ENCODE data around the gene ANKRD28. TPM values are rescaled to one million over a fixed set of nuclear protein-coding genes. Genes with fewer than 3 reads are reported as not detected.

ANKRD28 gene
- total and polyA plus RNA-seq, 2 of the 8 experiments (the other 6 are each of a cell fraction or from before 2014, with no cell fraction given): 39.1 to 61.7 TPM

DNA sequence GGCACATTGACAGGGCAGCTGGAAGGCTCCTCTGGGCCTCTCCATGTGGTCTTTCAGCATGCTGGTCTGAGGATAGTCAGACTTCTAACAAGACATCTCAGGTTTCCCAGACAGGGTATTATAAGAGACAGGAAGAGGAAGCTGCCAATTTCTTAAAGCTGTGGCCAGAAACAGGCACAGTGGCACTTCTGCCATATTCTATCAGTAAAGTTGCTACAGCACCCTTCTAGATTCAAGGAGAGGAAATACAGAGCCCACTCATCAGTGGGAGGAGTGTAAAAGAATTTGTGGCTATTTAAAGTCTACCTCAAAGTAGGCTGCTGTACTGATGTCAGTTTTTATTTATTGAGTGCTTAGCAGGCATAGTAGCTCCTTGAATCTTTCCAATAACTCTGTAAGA is 140.8 kb downstream of the ANKRD28 start:
- Histone ChIP-seq H2BK120ac (replicated peaks; ENCODE audit: low read depth, low read length) (no peak overlapping the region), H3K36me3 (ENCODE audit: control insufficient read depth in 2 of 4, insufficient read depth in 4 of 4, low read length in 3 of 4) (no peaks in the 10 kb centered on the region), H3K79me2 (ENCODE audit: control insufficient read depth in 1 of 2, insufficient read depth in 2 of 2, low read length in 2 of 2) (no peaks in the 10 kb centered on the region), H3K4ac (replicated peaks; ENCODE audit: insufficient read length, low read depth, low read length) (no peak overlapping the region), H3K56ac (replicated peaks; ENCODE audit: insufficient read length, low read depth, low read length) (no peak overlapping the region), H3K27ac (ENCODE audit: low read depth, low read length) (no peak overlapping the region), H3K79me1 (ENCODE audit: low read depth, low read length) (no peaks in the 10 kb centered on the region), H2BK20ac (ENCODE audit: low read length) (0 out of 2 replicates have a peak overlapping the region, but pooled peaks have one; percentile 28), H3K14ac (ENCODE audit: insufficient read length) (no peak overlapping the region), H4K5ac (ENCODE audit: insufficient read length, low read depth, low read length) (no peak overlapping the region), H3K4me3 (ENCODE audit: extremely low read depth in 1 of 4, insufficient read depth in 2 of 4, low read depth in 3 of 4, low read length in 4 of 4) (no peak overlapping the region), H3K4me2 (ENCODE audit: insufficient read depth in 1 of 2, low read depth in 2 of 2, low read length in 2 of 2) (no peak overlapping the region), H3K27me3 (replicated peaks in 1 of 4; ENCODE audit: control insufficient read depth in 3 of 4, extremely low read depth in 1 of 4, insufficient read depth in 3 of 4, low read length in 3 of 4) (no peaks in the 10 kb centered on the region), H2AK5ac (ENCODE audit: low read depth, low read length) (no peak overlapping the region), H2BK5ac (ENCODE audit: low read depth, low read length) (no peak overlapping the region; the same call in 1 of the 2 replicates), H4K8ac (ENCODE audit: extremely low read depth, insufficient read depth, low read length) (no peak overlapping the region), H2AFZ (ENCODE audit: low read length) (no peak overlapping the region), H3K23ac (ENCODE audit: insufficient read length) (no peak overlapping the region), H3K18ac (ENCODE audit: extremely low read depth, low read length) (no peak overlapping the region), H3K9me3 (ENCODE audit: insufficient read depth in 2 of 2, low read depth in 1 of 2, low read length in 1 of 2) (no peaks in the 10 kb centered on the region), H4K20me1 (replicated peaks in 1 of 2; ENCODE audit: control insufficient read depth in 1 of 2, insufficient read depth in 2 of 2, low read length in 2 of 2) (no peaks in the 10 kb centered on the region), H3K9ac (replicated peaks in 1 of 4; ENCODE audit: extremely low read depth in 1 of 4, low read depth in 3 of 4, low read length in 3 of 4) (no peak overlapping the region), H3K23me2 (ENCODE audit: low read depth, low read length) (no peaks in the 10 kb centered on the region), H2BK15ac (ENCODE audit: low read length) (no peak overlapping the region), H3K4me1 (replicated peaks in 1 of 4; ENCODE audit: control insufficient read depth in 3 of 4, insufficient read depth in 4 of 4, low read length in 3 of 4) (peaks cover 0 to 11% (median 8%) of the 10 kb centered on the region in 4 experiments; a peak in 4 of 7 replicates), H2BK12ac (ENCODE audit: low read depth, low read length) (no peak overlapping the region), H4K91ac (replicated peaks; ENCODE audit: insufficient read length, low read length) (no peak overlapping the region)
- ChIA-PET POLR2A (ENCODE audit: partially characterized antibody) (no interaction called here), CTCF (ENCODE audit: partially characterized antibody) (interaction anchor here (0.8 to 1.1 kb wide), 3 partner anchors 11 to 404 kb away, joined by 3 to 4 read pairs (median 3); no protein-coding TSS in a partner anchor)
- DNase-seq (ENCODE audit: low read depth in 1 of 2, low spot score in 2 of 2) (no peak), FAIRE-seq (no peak)
- TF ChIP-seq JUN (IDR thresholded peaks at IDR 0.05; ENCODE audit: low read depth, low read length): no peak
- TF ChIP-seq RNF2 (IDR thresholded peaks at IDR 0.05; ENCODE audit: borderline replicate concordance, low read depth, low read length, missing control alignments, poor library complexity, severe bottlenecking): no peak
- TF ChIP-seq RAD21 (IDR thresholded peaks at IDR 0.05 in 1 of 2, conservative IDR thresholded peaks at IDR 0.05 in 1 of 2; ENCODE audit: low read depth in 2 of 2, low read length in 2 of 2): no peak
- TF ChIP-seq GABPA (IDR thresholded peaks at IDR 0.05; ENCODE audit: borderline replicate concordance, insufficient read depth, low read length): no peak
- TF ChIP-seq POU5F1 (IDR thresholded peaks at IDR 0.05; ENCODE audit: low read depth, low read length): no peak
- TF ChIP-seq TEAD4 (IDR thresholded peaks at IDR 0.05; ENCODE audit: low read depth, low read length): no peak
- TF ChIP-seq BCL11A (IDR thresholded peaks at IDR 0.05; ENCODE audit: low read depth in 2 of 2, low read length in 2 of 2): no peak
- no peak for TF ChIP-seq RFX5 (IDR thresholded peaks at IDR 0.05; ENCODE audit: borderline replicate concordance, low read depth, low read length)
- TF ChIP-seq SP4 (IDR thresholded peaks at IDR 0.05; ENCODE audit: low read length): no peak
- no peak for TF ChIP-seq SIRT6 (IDR thresholded peaks at IDR 0.05; ENCODE audit: low read length)
- TF ChIP-seq, protein P1, sequence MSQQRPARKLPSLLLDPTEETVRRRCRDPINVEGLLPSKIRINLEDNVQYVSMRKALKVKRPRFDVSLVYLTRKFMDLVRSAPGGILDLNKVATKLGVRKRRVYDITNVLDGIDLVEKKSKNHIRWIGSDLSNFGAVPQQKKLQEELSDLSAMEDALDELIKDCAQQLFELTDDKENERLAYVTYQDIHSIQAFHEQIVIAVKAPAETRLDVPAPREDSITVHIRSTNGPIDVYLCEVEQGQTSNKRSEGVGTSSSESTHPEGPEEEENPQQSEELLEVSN (IDR thresholded peaks at IDR 0.05): no peak
- no peak for TF ChIP-seq KDM4A (IDR thresholded peaks at IDR 0.05; ENCODE audit: low read depth, low read length, severe bottlenecking)
- TF ChIP-seq HDAC6 (IDR thresholded peaks at IDR 0.05; ENCODE audit: low read depth, low read length): no peak
- TF ChIP-seq SRF (IDR thresholded peaks at IDR 0.05; ENCODE audit: low read depth, low read length): no peak
- TF ChIP-seq CEBPB (IDR thresholded peaks at IDR 0.05; ENCODE audit: low read depth, low read length): no peak
